HG03521 (cell line): ENCODE results near the gene NISCH.

Experiments
- ATAC-seq: cut with Tn5 transposase; IDR thresholded peaks from one replicate; pipeline ENCODE4 v1.9.1; 2021; ENCODE audit warnings: mild to moderate bottlenecking, moderate library complexity; ENCODE audit not compliant: unreplicated experiment

The NISCH gene

DNA sequence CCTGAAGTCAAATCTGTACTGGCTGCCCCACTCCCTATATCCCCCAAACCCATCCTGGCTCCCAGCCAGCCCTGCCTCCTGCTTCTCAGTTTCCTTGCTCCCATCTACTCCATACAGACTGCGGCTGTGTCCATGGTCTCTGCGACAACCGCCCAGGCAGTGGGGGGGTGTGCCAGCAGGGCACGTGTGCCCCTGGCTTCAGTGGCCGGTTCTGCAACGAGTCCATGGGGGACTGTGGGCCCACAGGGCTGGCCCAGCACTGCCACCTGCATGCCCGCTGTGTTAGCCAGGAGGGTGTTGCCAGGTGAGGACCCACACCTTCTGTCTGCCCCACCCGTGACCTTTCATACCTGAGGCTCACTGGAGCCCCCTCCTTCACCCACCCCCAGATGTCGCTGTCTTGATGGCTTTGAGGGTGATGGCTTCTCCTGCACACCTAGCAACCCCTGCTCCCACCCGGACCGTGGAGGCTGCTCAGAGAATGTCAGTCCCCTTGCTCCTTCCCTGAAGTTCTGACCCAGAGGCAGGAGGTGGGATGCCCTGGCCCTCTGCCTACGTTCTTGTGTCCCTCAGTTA is 54.4 kb downstream of the NISCH start:
- no peak for ATAC-seq

GRCh38 chr3:52511509-52511908 is 56.1 kb downstream of the NISCH start:
- no peak for ATAC-seq

- no peak for ATAC-seq
Observed at GRCh38 chr3:52512105-52512504, 56.7 kb downstream of the NISCH start.

DNA sequence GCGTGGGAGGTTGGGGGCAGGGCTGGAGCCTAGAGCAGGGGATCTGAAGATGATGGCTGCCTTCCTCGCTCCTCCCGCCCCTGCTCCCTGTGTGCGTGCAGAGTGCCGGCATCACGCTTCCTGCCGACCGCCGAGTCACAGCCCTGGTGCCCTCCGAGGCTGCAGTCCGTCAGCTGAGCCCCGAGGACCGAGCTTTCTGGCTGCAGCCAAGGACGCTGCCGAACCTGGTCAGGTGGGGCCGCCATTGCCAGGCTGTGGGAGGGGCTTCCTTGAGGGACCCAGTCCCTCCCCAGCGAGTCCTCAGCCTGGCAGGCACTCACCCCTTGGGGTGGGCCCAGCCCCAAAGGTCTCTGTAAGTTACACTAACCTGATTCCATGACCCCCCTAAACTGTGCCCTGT is 57.3 kb downstream of the NISCH start:
- no peak for ATAC-seq

GRCh38 chr3:52513281-52513680 is 57.9 kb downstream of the NISCH start:
- no peak for ATAC-seq

GRCh38 chr3:52514576-52514975 is 59.2 kb downstream of the NISCH start:
- ATAC-seq: no peak

- no peak for ATAC-seq
Observed at GRCh38 chr3:52515192-52515591, 59.8 kb downstream of the NISCH start.

DNA sequence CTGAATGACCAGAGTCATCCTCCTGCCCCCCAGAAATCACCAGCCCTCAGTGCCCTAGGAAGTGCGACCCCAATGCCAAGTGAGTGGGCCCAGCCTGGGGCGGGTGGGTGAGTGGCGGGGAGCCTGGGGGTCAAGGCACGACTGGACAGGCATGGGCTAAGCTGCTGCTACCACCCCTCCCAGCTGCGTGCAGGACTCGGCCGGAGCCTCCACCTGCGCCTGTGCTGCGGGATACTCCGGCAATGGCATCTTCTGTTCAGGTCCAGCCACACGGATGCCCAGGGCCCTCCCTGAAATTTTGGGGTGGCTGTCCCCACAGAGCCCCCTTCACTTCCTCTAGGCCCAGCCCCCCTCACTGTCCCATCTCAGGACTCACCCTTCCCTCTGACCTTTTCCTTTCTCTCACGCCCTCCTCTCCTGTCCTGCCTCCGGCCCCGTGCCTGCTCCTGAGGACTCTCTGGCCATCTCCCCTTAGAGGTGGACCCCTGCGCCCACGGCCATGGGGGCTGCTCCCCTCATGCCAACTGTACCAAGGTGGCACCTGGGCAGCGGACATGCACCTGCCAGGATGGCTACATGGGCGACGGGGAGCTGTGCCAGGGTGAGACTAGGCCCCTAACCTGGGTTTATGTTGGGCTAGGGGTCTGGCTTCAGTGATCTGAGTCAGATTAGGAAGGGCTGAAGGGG is 61.2 kb downstream of the NISCH start:
- no peak for ATAC-seq

DNA sequence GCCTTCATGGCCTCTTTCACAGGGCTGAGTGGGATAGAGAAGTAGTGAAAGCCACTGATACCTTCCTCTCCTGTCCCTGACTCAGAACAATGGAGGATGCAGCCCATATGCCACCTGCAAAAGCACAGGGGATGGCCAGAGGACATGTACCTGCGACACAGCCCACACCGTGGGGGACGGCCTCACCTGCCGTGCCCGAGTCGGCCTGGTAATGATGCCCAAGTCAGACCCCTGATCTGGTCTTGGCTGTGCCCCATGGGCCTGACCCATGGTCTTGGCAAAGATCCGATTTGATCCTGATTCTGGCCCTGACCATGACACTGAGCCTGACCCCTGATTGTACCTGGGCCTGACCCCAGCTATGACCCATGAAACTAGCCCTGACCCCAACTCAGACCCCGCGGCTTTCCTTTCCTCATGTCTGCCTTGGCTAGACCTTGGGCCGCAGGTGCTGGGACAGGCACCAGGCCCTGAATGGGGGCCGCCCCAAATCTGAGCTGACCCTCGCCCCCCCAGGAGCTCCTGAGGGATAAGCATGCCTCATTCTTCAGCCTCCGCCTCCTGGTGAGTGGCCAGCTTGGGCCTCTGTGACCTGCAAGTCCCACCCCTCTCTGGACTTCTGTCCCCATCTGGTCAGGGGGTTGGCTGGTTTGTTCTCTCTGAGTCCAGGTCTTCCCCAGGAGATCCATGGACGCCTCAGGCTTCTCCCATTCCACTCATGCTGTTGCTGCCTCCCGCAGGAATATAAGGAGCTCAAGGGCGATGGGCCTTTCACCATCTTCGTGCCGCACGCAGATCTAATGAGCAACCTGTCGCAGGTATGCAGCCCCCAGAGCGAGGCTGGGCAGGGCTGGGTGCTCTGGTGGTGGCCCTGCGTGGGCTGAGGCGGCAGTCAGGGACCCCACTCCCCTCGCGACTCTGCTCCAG is 62.7 kb downstream of the NISCH start:
- ATAC-seq: no peak

DNA sequence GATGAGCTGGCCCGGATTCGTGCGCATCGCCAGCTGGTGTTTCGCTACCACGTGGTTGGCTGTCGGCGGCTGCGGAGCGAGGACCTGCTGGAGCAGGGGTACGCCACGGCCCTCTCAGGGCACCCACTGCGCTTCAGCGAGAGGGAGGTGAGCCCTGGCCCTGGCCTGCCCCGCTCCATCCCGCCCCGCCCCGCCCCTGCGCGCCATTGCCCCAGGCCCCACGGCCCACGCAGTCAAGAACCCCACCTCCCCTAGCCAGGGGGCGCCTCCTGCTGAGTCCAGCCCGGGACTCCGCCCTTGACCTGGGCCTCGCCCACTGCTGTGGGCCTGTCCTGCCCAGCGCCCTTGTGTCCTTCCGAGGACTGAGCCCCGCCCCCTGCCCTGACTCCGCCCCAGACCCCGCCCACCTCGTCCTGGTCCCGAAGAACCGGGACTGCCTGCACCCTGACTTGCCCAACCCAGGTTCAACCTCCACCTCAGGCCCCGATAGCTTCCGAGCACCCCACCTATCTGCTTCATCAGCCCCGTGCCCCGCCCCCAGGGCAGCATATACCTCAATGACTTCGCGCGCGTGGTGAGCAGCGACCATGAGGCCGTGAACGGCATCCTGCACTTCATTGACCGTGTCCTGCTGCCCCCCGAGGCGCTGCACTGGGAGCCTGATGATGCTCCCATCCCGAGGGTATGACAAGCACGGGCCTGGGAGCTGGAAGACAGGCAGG is 63.5 kb downstream of the NISCH start:
- no peak for ATAC-seq

DNA sequence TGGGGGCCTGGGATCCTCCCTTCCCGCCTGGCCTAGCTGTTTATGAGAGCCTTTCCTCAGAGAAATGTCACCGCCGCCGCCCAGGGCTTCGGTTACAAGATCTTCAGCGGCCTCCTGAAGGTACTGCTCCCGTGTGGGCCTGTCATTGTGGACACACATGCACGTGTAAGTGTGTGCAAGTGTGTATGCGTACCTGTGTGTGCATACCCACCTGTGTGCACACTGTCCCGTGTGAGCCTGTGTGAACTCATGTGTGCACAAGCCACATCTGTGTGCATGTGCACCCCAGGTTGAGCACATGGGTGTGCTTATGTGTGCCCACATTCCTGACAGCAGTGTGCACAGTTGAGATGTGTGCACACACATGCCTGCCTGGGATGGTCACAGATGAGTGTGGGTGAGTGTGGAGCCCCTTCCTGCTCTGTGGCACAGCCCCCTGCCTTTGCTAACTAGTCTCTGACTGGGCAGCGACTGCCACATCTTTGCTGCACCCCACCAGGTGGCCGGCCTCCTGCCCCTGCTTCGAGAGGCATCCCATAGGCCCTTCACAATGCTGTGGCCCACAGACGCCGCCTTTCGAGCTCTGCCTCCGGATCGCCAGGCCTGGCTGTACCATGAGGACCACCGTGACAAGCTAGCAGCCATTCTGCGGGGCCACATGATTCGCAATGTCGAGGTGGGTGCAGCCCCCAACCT is 64.2 kb downstream of the NISCH start:
- ATAC-seq: no peak

- no peak for ATAC-seq
Observed at GRCh38 chr3:52520141-52520667, 64.8 kb downstream of the NISCH start.

DNA sequence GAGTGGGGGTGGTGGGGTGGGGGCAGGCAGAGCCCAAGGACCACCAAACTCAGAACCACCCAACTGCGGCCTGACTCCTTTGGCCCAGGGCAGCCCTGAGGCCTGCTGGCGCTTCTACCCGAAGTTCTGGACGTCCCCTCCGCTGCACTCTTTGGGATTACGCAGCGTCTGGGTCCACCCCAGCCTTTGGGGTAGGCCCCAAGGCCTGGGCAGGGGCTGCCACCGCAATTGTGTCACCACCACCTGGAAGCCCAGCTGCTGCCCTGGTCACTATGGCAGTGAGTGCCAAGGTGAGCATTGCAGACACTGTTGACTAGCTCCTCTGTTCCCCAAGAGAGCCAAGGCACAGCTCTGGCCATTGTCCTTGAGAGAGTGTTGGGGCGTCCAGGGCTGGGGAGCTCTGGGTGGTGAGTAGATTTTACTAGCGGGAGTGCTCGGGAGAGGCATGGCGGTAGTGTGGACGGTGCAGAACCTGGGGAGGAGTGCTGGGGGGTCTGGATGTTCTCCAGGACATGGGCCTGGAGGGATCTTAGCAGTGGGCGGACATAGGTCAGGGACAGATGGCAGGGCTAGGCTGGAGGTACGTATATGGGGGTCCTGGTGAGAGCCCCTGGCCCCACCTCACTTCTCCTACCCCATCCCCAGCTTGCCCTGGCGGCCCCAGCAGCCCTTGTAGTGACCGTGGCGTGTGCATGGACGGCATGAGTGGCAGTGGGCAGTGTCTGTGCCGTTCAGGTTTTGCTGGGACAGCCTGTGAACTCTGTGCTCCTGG is 65.5 kb downstream of the NISCH start:
- ATAC-seq: no peak

DNA sequence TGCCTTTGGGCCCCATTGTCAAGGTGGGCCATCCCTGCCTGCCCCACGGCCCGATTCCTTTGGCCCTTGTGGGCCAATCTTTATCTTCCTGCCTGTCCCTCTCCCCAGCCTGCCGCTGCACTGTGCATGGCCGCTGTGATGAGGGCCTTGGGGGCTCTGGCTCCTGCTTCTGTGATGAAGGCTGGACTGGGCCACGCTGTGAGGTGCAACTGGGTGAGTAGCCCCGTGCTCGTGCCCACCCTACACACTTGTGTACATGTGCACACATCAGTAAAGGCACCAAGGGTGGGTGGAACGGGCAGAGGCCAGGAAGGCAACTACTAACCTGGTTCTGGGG is 66.1 kb downstream of the NISCH start:
- no peak for ATAC-seq

DNA sequence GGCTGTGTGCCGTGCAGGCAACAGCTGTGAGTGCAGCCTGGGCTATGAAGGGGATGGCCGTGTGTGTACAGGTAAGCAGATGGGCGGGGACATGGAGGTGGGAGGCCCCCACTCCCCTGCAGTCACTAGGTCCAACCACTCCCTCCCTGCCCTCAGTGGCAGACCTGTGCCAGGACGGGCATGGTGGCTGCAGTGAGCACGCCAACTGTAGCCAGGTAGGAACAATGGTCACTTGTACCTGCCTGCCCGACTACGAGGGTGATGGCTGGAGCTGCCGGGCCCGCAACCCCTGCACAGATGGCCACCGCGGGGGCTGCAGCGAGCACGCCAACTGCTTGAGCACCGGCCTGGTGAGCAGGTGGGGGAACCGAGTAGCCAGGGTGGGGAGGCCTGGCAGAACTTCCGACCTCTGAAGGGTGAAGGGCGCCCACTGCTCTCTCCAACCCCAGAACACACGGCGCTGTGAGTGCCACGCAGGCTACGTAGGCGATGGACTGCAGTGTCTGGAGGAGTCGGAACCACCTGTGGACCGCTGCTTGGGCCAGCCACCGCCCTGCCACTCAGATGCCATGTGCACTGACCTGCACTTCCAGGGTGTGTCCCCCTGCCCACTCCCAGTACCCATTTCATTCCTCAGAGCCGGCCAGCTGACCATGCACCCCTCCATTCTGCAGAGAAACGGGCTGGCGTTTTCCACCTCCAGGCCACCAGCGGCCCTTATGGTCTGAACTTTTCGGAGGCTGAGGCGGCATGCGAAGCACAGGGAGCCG is 66.7 kb downstream of the NISCH start:
- no peak for ATAC-seq

GRCh38 chr3:52522651-52523251 is 67.3 kb downstream of the NISCH start:
- ATAC-seq: no peak

- ATAC-seq: no peak
Observed at GRCh38 chr3:52523386-52524257, 68.2 kb downstream of the NISCH start.
